ENCODE measurements around the gene ACOT9.

The ACOT9 gene

GRCh38 chrX:23667239-23668177 lies 75.6 kb downstream of the ACOT9 start, which contains the start of gene PRDX4:
Gene PRDX4 (plus strand): TSS chrX:23667493. CDS start chrX:23667571, 78 bp downstream.
- Histone ChIP-seq H3K4me3 (IDR thresholded peaks at IDR 0.05; ENCODE audit: insufficient read depth, low read depth, low read length) (no peak within 1 kb of the TSS), H3K79me2 (ENCODE audit: insufficient read depth, low read depth) (peaks cover 33% of the 10 kb centered on the region; the same call in 1 of the 2 replicates)

DNA sequence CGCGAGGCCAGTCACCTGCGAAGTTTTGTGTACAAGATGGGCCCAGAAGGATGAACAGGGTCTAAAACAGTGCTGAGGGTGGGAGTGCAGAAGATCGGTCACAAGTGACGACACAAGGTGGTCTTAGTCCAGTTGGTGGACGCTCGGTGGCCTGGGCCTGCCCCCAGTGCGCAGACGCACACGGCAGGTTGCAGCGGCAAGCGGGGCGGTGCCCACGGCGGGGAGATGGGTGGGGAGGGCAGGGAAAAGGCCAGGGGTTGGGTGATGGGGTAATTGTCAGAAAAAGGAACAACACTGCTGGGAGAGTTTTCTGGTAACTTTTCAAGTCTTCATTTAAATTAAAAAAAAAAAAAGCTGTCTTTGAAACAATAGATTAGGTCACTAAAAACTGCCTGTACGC lies 76.8 kb downstream of the ACOT9 start:
- Histone ChIP-seq H3K4me3 (IDR thresholded peaks at IDR 0.05; ENCODE audit: insufficient read depth, low read depth, low read length) (no peak overlapping the region), H3K4me2 (no peak overlapping the region), H3K79me2 (ENCODE audit: insufficient read depth, low read depth) (peaks cover 33% of the 10 kb centered on the region; the same call in 1 of the 2 replicates), H2AFZ (ENCODE audit: low read depth) (no peak overlapping the region), H3K36me3 (ENCODE audit: insufficient read depth) (no peaks in the 10 kb centered on the region), H3K9ac (no peak overlapping the region; the same call in 1 of the 2 replicates), H3K27me3 (ENCODE audit: insufficient read depth, low read depth) (no peaks in the 10 kb centered on the region), H3K4me1 (ENCODE audit: low read depth, poor library complexity, severe bottlenecking) (peaks cover 43% of the 10 kb centered on the region), H4K20me1 (ENCODE audit: insufficient read depth) (no peaks in the 10 kb centered on the region), H3K27ac (no peak overlapping the region)
- TF ChIP-seq, protein P1, sequence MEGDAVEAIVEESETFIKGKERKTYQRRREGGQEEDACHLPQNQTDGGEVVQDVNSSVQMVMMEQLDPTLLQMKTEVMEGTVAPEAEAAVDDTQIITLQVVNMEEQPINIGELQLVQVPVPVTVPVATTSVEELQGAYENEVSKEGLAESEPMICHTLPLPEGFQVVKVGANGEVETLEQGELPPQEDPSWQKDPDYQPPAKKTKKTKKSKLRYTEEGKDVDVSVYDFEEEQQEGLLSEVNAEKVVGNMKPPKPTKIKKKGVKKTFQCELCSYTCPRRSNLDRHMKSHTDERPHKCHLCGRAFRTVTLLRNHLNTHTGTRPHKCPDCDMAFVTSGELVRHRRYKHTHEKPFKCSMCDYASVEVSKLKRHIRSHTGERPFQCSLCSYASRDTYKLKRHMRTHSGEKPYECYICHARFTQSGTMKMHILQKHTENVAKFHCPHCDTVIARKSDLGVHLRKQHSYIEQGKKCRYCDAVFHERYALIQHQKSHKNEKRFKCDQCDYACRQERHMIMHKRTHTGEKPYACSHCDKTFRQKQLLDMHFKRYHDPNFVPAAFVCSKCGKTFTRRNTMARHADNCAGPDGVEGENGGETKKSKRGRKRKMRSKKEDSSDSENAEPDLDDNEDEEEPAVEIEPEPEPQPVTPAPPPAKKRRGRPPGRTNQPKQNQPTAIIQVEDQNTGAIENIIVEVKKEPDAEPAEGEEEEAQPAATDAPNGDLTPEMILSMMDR (conservative IDR thresholded peaks at IDR 0.05; ENCODE audit: low read depth, low read length), result no peak

More at GRCh38 chrX:23667239-23668177, 75.6 kb downstream of the ACOT9 start, which contains the start of gene PRDX4:
- Histone ChIP-seq H2AFZ (ENCODE audit: low read depth) (peak within 1 kb of the TSS; percentile 69), H3K4me2 (peak within 1 kb of the TSS; percentile 84), H4K20me1 (ENCODE audit: insufficient read depth) (no peaks in the 10 kb centered on the region), H3K9ac (peak within 1 kb of the TSS; percentile 89), H3K27me3 (ENCODE audit: insufficient read depth, low read depth) (no peaks in the 10 kb centered on the region), H3K27ac (peak within 1 kb of the TSS; percentile 88), H3K4me1 (ENCODE audit: low read depth, poor library complexity, severe bottlenecking) (peaks cover 30% of the 10 kb centered on the region), H3K36me3 (ENCODE audit: insufficient read depth) (no peaks in the 10 kb centered on the region)
- TF ChIP-seq, protein P1 (conservative IDR thresholded peaks at IDR 0.05; ENCODE audit: low read depth, low read length), result no peak

DNA sequence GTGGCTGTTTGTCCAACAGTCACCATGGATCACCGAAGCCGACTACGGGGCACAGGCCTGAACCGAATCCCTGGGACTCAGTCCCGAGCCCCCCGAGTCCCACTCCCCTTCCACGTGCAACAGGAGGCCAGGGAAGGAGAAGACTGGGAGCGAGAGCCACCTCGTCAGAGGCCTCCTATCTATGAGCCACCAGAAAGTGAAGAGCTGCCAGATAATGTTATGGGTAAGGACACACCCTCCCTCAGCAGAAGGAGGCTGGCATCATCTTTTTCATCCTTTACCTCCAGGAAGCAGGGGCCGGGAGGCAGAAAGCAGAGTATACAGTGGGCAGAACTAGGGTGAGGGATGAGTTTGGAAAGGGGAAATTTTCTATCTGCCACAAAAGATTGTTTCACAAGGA lies 78.6 kb downstream of the ACOT9 start:
- no peaks in the 10 kb centered on the region for H3K27me3 ChIP-seq (ENCODE audit: insufficient read depth, low read depth)
- H3K4me3 ChIP-seq (IDR thresholded peaks at IDR 0.05; ENCODE audit: insufficient read depth, low read depth, low read length), result no peak overlapping the region
- no peak overlapping the region for H3K4me2 ChIP-seq
- H3K27ac ChIP-seq, result no peak overlapping the region
- H3K4me1 ChIP-seq (ENCODE audit: low read depth, poor library complexity, severe bottlenecking), result peaks cover 47% of the 10 kb centered on the region
- no peak overlapping the region for H2AFZ ChIP-seq (ENCODE audit: low read depth)
- no peak overlapping the region for H3K9ac ChIP-seq
- H3K36me3 ChIP-seq (ENCODE audit: insufficient read depth), result no peaks in the 10 kb centered on the region
- peaks cover 18% of the 10 kb centered on the region; the same call in 1 of the 2 replicates for H3K79me2 ChIP-seq (ENCODE audit: insufficient read depth, low read depth)
- TF ChIP-seq, protein P1 (conservative IDR thresholded peaks at IDR 0.05; ENCODE audit: low read depth, low read length), result no peak
- H4K20me1 ChIP-seq (ENCODE audit: insufficient read depth), result no peaks in the 10 kb centered on the region

DNA sequence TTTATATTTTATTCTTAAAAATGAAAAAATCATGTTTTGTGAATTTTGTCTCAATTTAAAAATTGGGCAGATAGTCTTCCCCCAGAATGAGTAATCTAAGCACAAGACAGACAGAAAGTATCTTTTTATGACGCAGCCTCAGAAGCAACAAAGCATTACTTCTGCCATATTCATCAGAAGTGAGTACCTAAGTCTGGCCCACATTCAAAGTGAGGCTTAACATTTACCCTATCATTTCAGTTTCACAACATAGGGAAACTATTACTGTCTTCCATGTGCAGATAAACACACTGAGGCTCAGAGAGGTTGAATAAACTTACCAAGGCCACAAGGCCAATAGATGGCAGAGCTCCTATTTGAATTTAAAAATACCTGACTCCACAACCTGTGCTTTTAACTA lies 80.2 kb downstream of the ACOT9 start:
- no peak overlapping the region for H2AFZ ChIP-seq (ENCODE audit: low read depth)
- peaks cover 43% of the 10 kb centered on the region for H3K4me1 ChIP-seq (ENCODE audit: low read depth, poor library complexity, severe bottlenecking)
- H3K27ac ChIP-seq, result no peak overlapping the region; the same call in 1 of the 2 replicates
- H3K9ac ChIP-seq, result no peak overlapping the region
- H3K4me2 ChIP-seq, result peak overlapping the region; percentile 53; the same call in 1 of the 2 replicates
- no peaks in the 10 kb centered on the region for H3K27me3 ChIP-seq (ENCODE audit: insufficient read depth, low read depth)
- TF ChIP-seq, protein P1 (conservative IDR thresholded peaks at IDR 0.05; ENCODE audit: low read depth, low read length), result no peak
- no peaks in the 10 kb centered on the region for H4K20me1 ChIP-seq (ENCODE audit: insufficient read depth)
- H3K79me2 ChIP-seq (ENCODE audit: insufficient read depth, low read depth), result peaks cover 2% of the 10 kb centered on the region; the same call in 1 of the 2 replicates
- H3K36me3 ChIP-seq (ENCODE audit: insufficient read depth), result no peaks in the 10 kb centered on the region
- no peak overlapping the region for H3K4me3 ChIP-seq (IDR thresholded peaks at IDR 0.05; ENCODE audit: insufficient read depth, low read depth, low read length)

Data from KMS-11 (cell line).